SU-DHL-6 (cell line): ENCODE results near the gene INPP5A.
"Not testable (repeated sequence)": the region's sequence is repeated elsewhere in the genome, so short reads cannot be mapped to it uniquely, and the experiment has no call there.

ENCODE experiments used
- H2AFZ ChIP-seq: fragments of 200-600 bp; sonication (generic); 2 replicates; pipeline ENCODE4 v1.6.1; 2014; ENCODE audit warnings: low read depth, mild to moderate bottlenecking, moderate library complexity, mixed read lengths, antibody characterized with exemption, low read length; ENCODE audit not compliant: severe bottlenecking
- H3F3A ChIP-seq: fragments of 200-600 bp; shearing (Covaris generic); 2 replicates; pipeline ENCODE4 v1.6.0; 2016; ENCODE audit warnings: antibody characterized with exemption, mild to moderate bottlenecking; ENCODE audit not compliant: insufficient read depth
- H3K27ac ChIP-seq: fragments of 200-600 bp; sonication (generic); 2 replicates; pipeline ENCODE4 v1.5.1; 2016; ENCODE audit warnings: low read depth, mild to moderate bottlenecking, low read length, moderate library complexity, mixed read lengths
- H3K27me3 ChIP-seq: fragments of 200-600 bp; sonication (generic), shearing (Covaris generic); 2 replicates; pipeline ENCODE4 v1.6.0; 2014; ENCODE audit warnings: mild to moderate bottlenecking, low read length
- H3K36me3 ChIP-seq: fragments of 200-600 bp; sonication (generic); 2 replicates; pipeline ENCODE4 v1.6.1; 2014; ENCODE audit warnings: mild to moderate bottlenecking, low read length, mixed read lengths
- H3K4me2 ChIP-seq: fragments of 300-600, 200-600 bp; shearing (Covaris generic), sonication (generic); 2 replicates; pipeline ENCODE4 v1.6.0; 2014; ENCODE audit warnings: low read length, low read depth, mild to moderate bottlenecking; ENCODE audit not compliant: poor library complexity, severe bottlenecking
- H3K4me3 ChIP-seq: fragments of 200-600 bp; sonication (generic); 2 replicates; pipeline ENCODE4 v1.5.1; 2014; ENCODE audit warnings: antibody characterized with exemption, low read length, mild to moderate bottlenecking, mixed read lengths; ENCODE audit not compliant: insufficient read depth, poor library complexity, severe bottlenecking
- H3K79me2 ChIP-seq: fragments of 200-600 bp; sonication (generic); 2 replicates; pipeline ENCODE4 v1.6.1; 2014; ENCODE audit warnings: mild to moderate bottlenecking, low read length, moderate library complexity; ENCODE audit not compliant: insufficient read depth
- H3K9ac ChIP-seq: fragments of 200-600 bp; sonication (generic); 2 replicates; pipeline ENCODE4 v1.7.0; 2014; ENCODE audit warnings: mild to moderate bottlenecking, low read length
- H3K9me2 ChIP-seq: fragments of 200-600 bp; sonication (generic); replicated peaks from 2 replicates; pipeline ENCODE4 v1.6.1; 2014; ENCODE audit warnings: low read length; ENCODE audit not compliant: insufficient read depth
- H3K9me3 ChIP-seq: fragments of 200-600 bp; sonication (generic); 2 replicates; pipeline ENCODE4 v1.6.1; 2014; ENCODE audit warnings: low read length, mixed read lengths; ENCODE audit not compliant: insufficient read depth
- H4K20me1 ChIP-seq: fragments of 200-600 bp; sonication (generic); 2 replicates; pipeline ENCODE4 v1.6.1; 2014; ENCODE audit warnings: low read depth, mild to moderate bottlenecking, antibody characterized with exemption, low read length, moderate library complexity, mixed read lengths
- CTCF ChIP-seq: fragments of 200-600 bp; sonication (generic); IDR thresholded peaks from one replicate; pipeline ENCODE4 v1.5.1; 2017; ENCODE audit warnings: antibody characterized with exemption, mild to moderate bottlenecking, low read length, moderate library complexity; ENCODE audit not compliant: insufficient read depth, poor library complexity, severe bottlenecking
- EZH2phosphoT487 ChIP-seq: fragments of 200-600 bp; sonication (generic), shearing (Covaris generic); conservative IDR thresholded peaks from 2 replicates; pipeline ENCODE4 v1.6.1; 2018; ENCODE audit warnings: mild to moderate bottlenecking, antibody characterized with exemption, low read length, moderate library complexity, mixed read lengths

Gene INPP5A

DNA sequence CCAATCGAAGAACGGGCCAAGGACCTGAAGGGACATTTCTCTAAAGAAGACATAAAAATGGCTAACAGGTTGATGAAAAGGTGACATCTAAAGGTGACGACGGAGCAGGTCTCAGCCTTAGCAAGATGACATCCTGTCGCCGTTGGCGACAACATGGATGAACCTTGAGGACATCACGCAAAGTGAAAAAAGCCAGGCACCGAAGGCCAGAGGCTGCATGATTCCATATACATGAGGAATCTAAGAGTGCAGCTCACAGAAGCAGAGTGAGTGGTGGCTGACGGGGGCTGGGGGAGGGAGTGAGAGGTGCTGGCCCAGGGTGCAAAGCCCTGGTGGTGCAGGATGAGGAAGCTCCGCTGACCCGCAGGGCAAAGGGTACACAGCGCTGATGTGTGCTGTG lies 282.5 kb downstream of the INPP5A start:
- Histone ChIP-seq H3K27me3 (no peaks in the 10 kb centered on the region), H2AFZ (no peak overlapping the region), H3K4me3 (no peak overlapping the region), H3K4me2 (no peak overlapping the region), H3K9me2 (no peaks in the 10 kb centered on the region), H3K27ac (no peak overlapping the region), H4K20me1 (no peaks in the 10 kb centered on the region), H3K9me3 (0 out of 2 replicates have a peak, but pooled peaks cover under 1% of the 10 kb centered on the region), H3K79me2 (no peaks in the 10 kb centered on the region), H3K9ac (no peak overlapping the region), H3K36me3 (no peaks in the 10 kb centered on the region), H3F3A (no peaks in the 10 kb centered on the region)
- TF ChIP-seq CTCF (no peak), EZH2phosphoT487 (no peak)

- H3F3A ChIP-seq, H3K9me2 ChIP-seq, H2AFZ ChIP-seq, H3K36me3 ChIP-seq, H3K4me2 ChIP-seq, H3K9ac ChIP-seq, H4K20me1 ChIP-seq, H3K79me2 ChIP-seq, H3K27me3 ChIP-seq, H3K27ac ChIP-seq, H3K4me3 ChIP-seq: not testable (repeated sequence)
- peaks cover 23% of the 10 kb centered on the region; the same call in 1 of the 2 replicates for H3K9me3 ChIP-seq
Measured at GRCh38 chr10:132825783-132826523, 288.4 kb downstream of the INPP5A start.

DNA sequence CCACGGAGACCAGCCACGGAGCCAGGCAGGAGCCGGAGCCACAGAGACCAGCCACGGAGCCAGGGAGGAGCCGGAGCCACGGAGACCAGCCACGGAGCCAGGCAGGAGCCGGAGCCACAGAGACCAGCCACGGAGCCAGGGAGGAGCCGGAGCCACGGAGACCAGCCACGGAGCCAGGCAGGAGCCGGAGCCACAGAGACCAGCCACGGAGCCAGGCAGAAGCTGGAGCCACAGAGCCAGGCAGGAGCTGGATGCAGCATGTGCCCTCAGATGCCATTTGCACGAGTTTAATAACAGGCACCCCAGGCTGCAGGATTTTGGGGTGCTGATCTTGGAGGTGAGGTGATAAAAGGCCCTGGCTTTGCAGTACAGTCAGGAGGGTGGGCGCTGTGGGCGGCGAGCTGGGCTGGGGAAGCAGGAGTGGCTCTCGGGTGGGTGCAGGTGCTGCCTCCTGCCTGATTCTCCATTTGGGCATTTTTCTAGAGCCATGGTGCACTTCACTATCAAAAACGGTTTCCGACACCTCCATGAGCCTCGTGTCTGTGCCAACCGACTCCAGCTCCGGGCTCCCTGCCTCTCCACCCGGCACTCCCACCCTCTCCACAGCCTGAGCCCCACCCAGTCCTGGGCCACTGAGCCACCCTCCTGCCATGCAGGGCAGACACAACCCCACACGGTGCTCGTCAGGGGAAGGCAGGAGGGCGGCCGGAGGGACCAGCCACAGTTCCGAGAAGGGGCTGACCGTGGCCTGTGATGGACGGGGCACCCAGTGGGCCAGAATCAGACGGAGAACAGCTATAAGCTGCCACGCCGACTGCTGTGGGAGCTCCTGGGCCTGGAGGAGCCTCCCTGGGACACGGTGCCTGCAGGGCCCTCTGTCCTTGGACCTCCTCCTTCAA lies 289.2 kb downstream of the INPP5A start:
- Histone ChIP-seq H3F3A (peaks cover 3% of the 10 kb centered on the region), H3K4me3 (no peak overlapping the region), H2AFZ (no peak overlapping the region), H3K9me3 (peaks cover 23% of the 10 kb centered on the region; the same call in 1 of the 2 replicates), H3K27ac (no peak overlapping the region), H3K27me3 (no peaks in the 10 kb centered on the region), H3K36me3 (no peaks in the 10 kb centered on the region), H4K20me1 (no peaks in the 10 kb centered on the region), H3K9ac (no peak overlapping the region), H3K9me2 (no peaks in the 10 kb centered on the region), H3K79me2 (no peaks in the 10 kb centered on the region), H3K4me2 (no peak overlapping the region)
- TF ChIP-seq CTCF: no peak
- no peak for TF ChIP-seq EZH2phosphoT487
